Measurements from ENCODE around the gene NUDC.

DNA sequence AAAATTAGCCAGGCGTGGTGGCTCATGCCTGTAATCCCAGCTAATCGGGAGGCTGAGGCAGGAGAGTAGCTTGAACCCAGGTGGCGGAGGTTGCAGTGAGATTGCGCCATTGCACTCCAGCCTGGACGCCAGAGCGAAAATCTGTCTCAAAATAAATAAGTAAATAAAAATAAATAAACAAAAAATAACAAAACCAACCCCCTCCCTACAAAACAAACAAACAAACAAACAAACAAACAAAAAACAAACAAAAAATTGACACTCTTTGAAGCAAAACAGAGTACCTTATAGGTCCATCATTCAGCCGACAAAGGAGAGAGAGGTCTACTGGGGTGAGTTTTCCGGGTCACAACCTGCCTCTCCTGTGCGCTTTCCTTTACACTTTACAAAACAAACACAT lies 44.1 kb downstream of the NUDC start:
- TF ChIP-seq, protein P1, sequence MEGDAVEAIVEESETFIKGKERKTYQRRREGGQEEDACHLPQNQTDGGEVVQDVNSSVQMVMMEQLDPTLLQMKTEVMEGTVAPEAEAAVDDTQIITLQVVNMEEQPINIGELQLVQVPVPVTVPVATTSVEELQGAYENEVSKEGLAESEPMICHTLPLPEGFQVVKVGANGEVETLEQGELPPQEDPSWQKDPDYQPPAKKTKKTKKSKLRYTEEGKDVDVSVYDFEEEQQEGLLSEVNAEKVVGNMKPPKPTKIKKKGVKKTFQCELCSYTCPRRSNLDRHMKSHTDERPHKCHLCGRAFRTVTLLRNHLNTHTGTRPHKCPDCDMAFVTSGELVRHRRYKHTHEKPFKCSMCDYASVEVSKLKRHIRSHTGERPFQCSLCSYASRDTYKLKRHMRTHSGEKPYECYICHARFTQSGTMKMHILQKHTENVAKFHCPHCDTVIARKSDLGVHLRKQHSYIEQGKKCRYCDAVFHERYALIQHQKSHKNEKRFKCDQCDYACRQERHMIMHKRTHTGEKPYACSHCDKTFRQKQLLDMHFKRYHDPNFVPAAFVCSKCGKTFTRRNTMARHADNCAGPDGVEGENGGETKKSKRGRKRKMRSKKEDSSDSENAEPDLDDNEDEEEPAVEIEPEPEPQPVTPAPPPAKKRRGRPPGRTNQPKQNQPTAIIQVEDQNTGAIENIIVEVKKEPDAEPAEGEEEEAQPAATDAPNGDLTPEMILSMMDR (IDR thresholded peaks at IDR 0.05) = no peak
- no peak for TF ChIP-seq POLR2A (IDR thresholded peaks at IDR 0.05)
